Measurements from ENCODE around the gene UBXN4.
"Not testable (repeated sequence)": the region's sequence is repeated elsewhere in the genome, so short reads cannot be mapped to it uniquely, and the experiment has no call there.

UBXN4 gene

GRCh38 chr2:135773917-135774316 is 32.3 kb downstream of the UBXN4 start:
- H3K36me3 ChIP-seq (ENCODE audit: control insufficient read depth, insufficient read depth, low read length): peaks cover 17% of the 10 kb centered on the region
- H3K9me3 ChIP-seq (ENCODE audit: control insufficient read depth, insufficient read depth, low read length): no peaks in the 10 kb centered on the region
- H3K9ac ChIP-seq (ENCODE audit: low read depth, low read length): no peak overlapping the region
- H3K4me1 ChIP-seq (ENCODE audit: control insufficient read depth, insufficient read depth, low read length): no peaks in the 10 kb centered on the region
- H3K27me3 ChIP-seq (ENCODE audit: control insufficient read depth, insufficient read depth, low read length): no peaks in the 10 kb centered on the region
- H3K4me3 ChIP-seq (ENCODE audit: low read depth, low read length): no peak overlapping the region

- no peaks in the 10 kb centered on the region for H3K4me1 ChIP-seq (ENCODE audit: control insufficient read depth, insufficient read depth, low read length)
- H3K9me3 ChIP-seq (ENCODE audit: control insufficient read depth, insufficient read depth, low read length): no peaks in the 10 kb centered on the region
- H3K27me3 ChIP-seq (ENCODE audit: control insufficient read depth, insufficient read depth, low read length): no peaks in the 10 kb centered on the region
- H3K36me3 ChIP-seq (ENCODE audit: control insufficient read depth, insufficient read depth, low read length): peaks cover 22% of the 10 kb centered on the region
- H3K4me3 ChIP-seq (ENCODE audit: low read depth, low read length): no peak overlapping the region
- no peak overlapping the region for H3K9ac ChIP-seq (ENCODE audit: low read depth, low read length)
Observed at GRCh38 chr2:135775420-135775819, 33.8 kb downstream of the UBXN4 start.

- Histone ChIP-seq H3K4me1 (ENCODE audit: control insufficient read depth, insufficient read depth, low read length) (no peaks in the 10 kb centered on the region), H3K4me3 (ENCODE audit: low read depth, low read length) (no peak overlapping the region), H3K36me3 (ENCODE audit: control insufficient read depth, insufficient read depth, low read length) (peaks cover 25% of the 10 kb centered on the region)
Observed at GRCh38 chr2:135776367-135776766, 34.7 kb downstream of the UBXN4 start.

GRCh38 chr2:135782231-135782630 is 40.6 kb downstream of the UBXN4 start:
- H3K4me3 ChIP-seq (ENCODE audit: low read depth, low read length): no peak overlapping the region
- H3K9me3 ChIP-seq (ENCODE audit: control insufficient read depth, insufficient read depth, low read length): no peaks in the 10 kb centered on the region
- H3K4me1 ChIP-seq (ENCODE audit: control insufficient read depth, insufficient read depth, low read length): no peaks in the 10 kb centered on the region
- H3K36me3 ChIP-seq (ENCODE audit: control insufficient read depth, insufficient read depth, low read length): peaks cover 13% of the 10 kb centered on the region
- no peaks in the 10 kb centered on the region for H3K27me3 ChIP-seq (ENCODE audit: control insufficient read depth, insufficient read depth, low read length)
- H3K9ac ChIP-seq (ENCODE audit: low read depth, low read length): no peak overlapping the region

More at GRCh38 chr2:135776367-135776766, 34.7 kb downstream of the UBXN4 start:
- no peak overlapping the region for H3K9ac ChIP-seq (ENCODE audit: low read depth, low read length)
- no peaks in the 10 kb centered on the region for H3K27me3 ChIP-seq (ENCODE audit: control insufficient read depth, insufficient read depth, low read length)
- no peaks in the 10 kb centered on the region for H3K9me3 ChIP-seq (ENCODE audit: control insufficient read depth, insufficient read depth, low read length)

- Histone ChIP-seq H3K9ac (ENCODE audit: low read depth, low read length) (no peak overlapping the region), H3K27me3 (ENCODE audit: control insufficient read depth, insufficient read depth, low read length) (no peaks in the 10 kb centered on the region), H3K9me3 (ENCODE audit: control insufficient read depth, insufficient read depth, low read length) (no peaks in the 10 kb centered on the region), H3K4me3 (ENCODE audit: low read depth, low read length) (no peak overlapping the region), H3K4me1 (ENCODE audit: control insufficient read depth, insufficient read depth, low read length) (no peaks in the 10 kb centered on the region), H3K36me3 (ENCODE audit: control insufficient read depth, insufficient read depth, low read length) (peaks cover 13% of the 10 kb centered on the region)
Observed at GRCh38 chr2:135783439-135783838, 41.8 kb downstream of the UBXN4 start.

GRCh38 chr2:135785032-135785431 is 43.4 kb downstream of the UBXN4 start:
- H3K4me3 ChIP-seq (ENCODE audit: low read depth, low read length): no peak overlapping the region
- H3K27me3 ChIP-seq (ENCODE audit: control insufficient read depth, insufficient read depth, low read length): no peaks in the 10 kb centered on the region
- no peaks in the 10 kb centered on the region for H3K9me3 ChIP-seq (ENCODE audit: control insufficient read depth, insufficient read depth, low read length)
- H3K36me3 ChIP-seq (ENCODE audit: control insufficient read depth, insufficient read depth, low read length): peaks cover 11% of the 10 kb centered on the region
- H3K9ac ChIP-seq (ENCODE audit: low read depth, low read length): no peak overlapping the region
- no peaks in the 10 kb centered on the region for H3K4me1 ChIP-seq (ENCODE audit: control insufficient read depth, insufficient read depth, low read length)

GRCh38 chr2:135786823-135787222 is 45.2 kb downstream of the UBXN4 start:
- no peak overlapping the region for H3K4me3 ChIP-seq (ENCODE audit: low read depth, low read length)
- H3K9me3 ChIP-seq (ENCODE audit: control insufficient read depth, insufficient read depth, low read length): no peaks in the 10 kb centered on the region
- peaks cover 4% of the 10 kb centered on the region for H3K36me3 ChIP-seq (ENCODE audit: control insufficient read depth, insufficient read depth, low read length)
- H3K27me3 ChIP-seq (ENCODE audit: control insufficient read depth, insufficient read depth, low read length): no peaks in the 10 kb centered on the region
- no peaks in the 10 kb centered on the region for H3K4me1 ChIP-seq (ENCODE audit: control insufficient read depth, insufficient read depth, low read length)
- H3K9ac ChIP-seq (ENCODE audit: low read depth, low read length): no peak overlapping the region

- Histone ChIP-seq H3K27me3 (ENCODE audit: control insufficient read depth, insufficient read depth, low read length) (no peaks in the 10 kb centered on the region), H3K9ac (ENCODE audit: low read depth, low read length) (no peak overlapping the region), H3K4me3 (ENCODE audit: low read depth, low read length) (no peak overlapping the region), H3K36me3 (ENCODE audit: control insufficient read depth, insufficient read depth, low read length) (no peaks in the 10 kb centered on the region), H3K9me3 (ENCODE audit: control insufficient read depth, insufficient read depth, low read length) (no peaks in the 10 kb centered on the region), H3K4me1 (ENCODE audit: control insufficient read depth, insufficient read depth, low read length) (no peaks in the 10 kb centered on the region)
Observed at GRCh38 chr2:135790423-135790822, 48.8 kb downstream of the UBXN4 start.

GRCh38 chr2:135791418-135792190 is 49.9 kb downstream of the UBXN4 start:
- Histone ChIP-seq H3K9me3 (ENCODE audit: control insufficient read depth, insufficient read depth, low read length) (no peaks in the 10 kb centered on the region), H3K9ac (ENCODE audit: low read depth, low read length) (no peak overlapping the region), H3K4me3 (ENCODE audit: low read depth, low read length) (no peak overlapping the region), H3K4me1 (ENCODE audit: control insufficient read depth, insufficient read depth, low read length) (no peaks in the 10 kb centered on the region), H3K27me3 (ENCODE audit: control insufficient read depth, insufficient read depth, low read length) (no peaks in the 10 kb centered on the region), H3K36me3 (ENCODE audit: control insufficient read depth, insufficient read depth, low read length) (no peaks in the 10 kb centered on the region)

- no peak overlapping the region for H3K4me3 ChIP-seq (ENCODE audit: low read depth, low read length)
- no peaks in the 10 kb centered on the region for H3K4me1 ChIP-seq (ENCODE audit: control insufficient read depth, insufficient read depth, low read length)
- no peak overlapping the region for H3K9ac ChIP-seq (ENCODE audit: low read depth, low read length)
- H3K36me3 ChIP-seq (ENCODE audit: control insufficient read depth, insufficient read depth, low read length): no peaks in the 10 kb centered on the region
- no peaks in the 10 kb centered on the region for H3K27me3 ChIP-seq (ENCODE audit: control insufficient read depth, insufficient read depth, low read length)
- H3K9me3 ChIP-seq (ENCODE audit: control insufficient read depth, insufficient read depth, low read length): no peaks in the 10 kb centered on the region
Observed at GRCh38 chr2:135792401-135793150, 50.9 kb downstream of the UBXN4 start.

GRCh38 chr2:135795641-135796040 is 54.0 kb downstream of the UBXN4 start:
- not testable (repeated sequence) for H3K27me3 ChIP-seq (ENCODE audit: control insufficient read depth, insufficient read depth, low read length); H3K9me3 ChIP-seq (ENCODE audit: control insufficient read depth, insufficient read depth, low read length); H3K9ac ChIP-seq (ENCODE audit: low read depth, low read length); H3K36me3 ChIP-seq (ENCODE audit: control insufficient read depth, insufficient read depth, low read length); H3K4me3 ChIP-seq (ENCODE audit: low read depth, low read length); H3K4me1 ChIP-seq (ENCODE audit: control insufficient read depth, insufficient read depth, low read length)

GRCh38 chr2:135796606-135797005 is 55.0 kb downstream of the UBXN4 start:
- Histone ChIP-seq H3K36me3 (ENCODE audit: control insufficient read depth, insufficient read depth, low read length) (no peaks in the 10 kb centered on the region), H3K9ac (ENCODE audit: low read depth, low read length) (no peak overlapping the region), H3K9me3 (ENCODE audit: control insufficient read depth, insufficient read depth, low read length) (peaks cover 5% of the 10 kb centered on the region), H3K4me3 (ENCODE audit: low read depth, low read length) (no peak overlapping the region), H3K27me3 (ENCODE audit: control insufficient read depth, insufficient read depth, low read length) (no peaks in the 10 kb centered on the region), H3K4me1 (ENCODE audit: control insufficient read depth, insufficient read depth, low read length) (no peaks in the 10 kb centered on the region)
